Mesothelial cell of epicardium (in vitro differentiated cells): ENCODE data around the gene CRYBG1. TPM values are rescaled to one million over a fixed set of nuclear protein-coding genes. Genes with fewer than 3 reads are reported as not detected.
"Not testable (repeated sequence)": the region's sequence is repeated elsewhere in the genome, so short reads cannot be mapped to it uniquely, and the experiment has no call there.

ENCODE experiments used
- DNase-seq, 2 experiments: peaks; one replicate each; pipeline ENCODE4 v3.0.0; 2021; ENCODE audit warnings: low spot score in 2 of 2; ENCODE audit not compliant: unreplicated experiment in 2 of 2
- H3K27ac Mint-ChIP-seq: 2 replicates; pipeline ENCODE4 v1.8.0; 2021; ENCODE audit warnings: mixed read lengths
- H3K27me3 Mint-ChIP-seq: 2 replicates; pipeline ENCODE4 v1.8.0; 2021; ENCODE audit warnings: low read depth, mixed read lengths
- H3K36me3 Mint-ChIP-seq: 2 replicates; pipeline ENCODE4 v1.8.0; 2021; ENCODE audit warnings: mixed read lengths
- H3K4me1 Mint-ChIP-seq: 2 replicates; pipeline ENCODE4 v1.8.0; 2021; ENCODE audit warnings: mixed read lengths
- H3K4me3 Mint-ChIP-seq: 2 replicates; pipeline ENCODE4 v1.8.0; 2021; ENCODE audit warnings: mild to moderate bottlenecking, moderate library complexity, mixed read lengths
- H3K9me3 Mint-ChIP-seq: 2 replicates; pipeline ENCODE4 v1.8.0; 2021; ENCODE audit warnings: mixed read lengths
- CTCF ChIP-seq: fragments of 200-600 bp; sonication (generic); IDR thresholded peaks from one replicate; pipeline ENCODE4 v1.5.0; 2021; ENCODE audit warnings: antibody characterized with exemption; ENCODE audit not compliant: unreplicated experiment
- total RNA-seq: library from RNA; stranded (reverse); gene quantifications from 3 replicates; pipeline ENCODE4 v1.2.1, GENCODE V29; 2021

CRYBG1 gene
- total RNA-seq, 1 donor from 2014 or later, result 0.74 TPM

- Mint-ChIP-seq H3K27ac (no peak overlapping the region), H3K9me3 (no peaks in the 10 kb centered on the region), H3K36me3 (peaks cover 9% of the 10 kb centered on the region), H3K27me3 (no peaks in the 10 kb centered on the region), H3K4me3 (no peak overlapping the region), H3K4me1 (no peaks in the 10 kb centered on the region)
- no peak for TF ChIP-seq CTCF
- no peak for DNase-seq
Measured at GRCh38 chr6:106572875-106573585, 212.5 kb downstream of the CRYBG1 start.

GRCh38 chr6:106574741-106575458 lies 214.4 kb downstream of the CRYBG1 start:
- H3K27ac Mint-ChIP-seq, result no peak overlapping the region
- H3K27me3 Mint-ChIP-seq, result no peaks in the 10 kb centered on the region
- H3K36me3 Mint-ChIP-seq, result peaks cover 12% of the 10 kb centered on the region
- H3K4me3 Mint-ChIP-seq, result no peak overlapping the region
- H3K9me3 Mint-ChIP-seq, result no peaks in the 10 kb centered on the region
- no peaks in the 10 kb centered on the region for H3K4me1 Mint-ChIP-seq
- no peak for DNase-seq
- TF ChIP-seq CTCF, result no peak

- TF ChIP-seq CTCF, result no peak
- Mint-ChIP-seq H3K9me3 (no peaks in the 10 kb centered on the region), H3K27ac (no peak overlapping the region), H3K4me1 (no peaks in the 10 kb centered on the region), H3K36me3 (peaks cover 22% of the 10 kb centered on the region), H3K4me3 (no peak overlapping the region), H3K27me3 (no peaks in the 10 kb centered on the region)
- no peak for DNase-seq
Measured at GRCh38 chr6:106579281-106579680, 218.8 kb downstream of the CRYBG1 start.

- H3K4me3 Mint-ChIP-seq, result no peak overlapping the region
- TF ChIP-seq CTCF, result no peak
- no peak for DNase-seq
- peaks cover 15% of the 10 kb centered on the region for H3K36me3 Mint-ChIP-seq
- H3K4me1 Mint-ChIP-seq, result no peaks in the 10 kb centered on the region
- no peaks in the 10 kb centered on the region for H3K27me3 Mint-ChIP-seq
- H3K9me3 Mint-ChIP-seq, result no peaks in the 10 kb centered on the region
- H3K27ac Mint-ChIP-seq, result no peak overlapping the region
Measured at GRCh38 chr6:106581468-106581867, 221.0 kb downstream of the CRYBG1 start.

- no peak for DNase-seq
- no peaks in the 10 kb centered on the region for H3K4me1 Mint-ChIP-seq
- H3K36me3 Mint-ChIP-seq, result peaks cover 29% of the 10 kb centered on the region
- no peak for TF ChIP-seq CTCF
- H3K27me3 Mint-ChIP-seq, result no peaks in the 10 kb centered on the region
- H3K9me3 Mint-ChIP-seq, result no peaks in the 10 kb centered on the region
- no peak overlapping the region for H3K27ac Mint-ChIP-seq
- no peak overlapping the region for H3K4me3 Mint-ChIP-seq
Measured at GRCh38 chr6:106586815-106587415, 226.4 kb downstream of the CRYBG1 start.

- peaks cover 21% of the 10 kb centered on the region for H3K36me3 Mint-ChIP-seq
- not testable (repeated sequence) for H3K27me3 Mint-ChIP-seq, H3K9me3 Mint-ChIP-seq, H3K4me1 Mint-ChIP-seq, H3K4me3 Mint-ChIP-seq, DNase-seq, H3K27ac Mint-ChIP-seq
Measured at GRCh38 chr6:106588937-106589336, 228.4 kb downstream of the CRYBG1 start.
